ENCODE results near the gene MCC.

DNA sequence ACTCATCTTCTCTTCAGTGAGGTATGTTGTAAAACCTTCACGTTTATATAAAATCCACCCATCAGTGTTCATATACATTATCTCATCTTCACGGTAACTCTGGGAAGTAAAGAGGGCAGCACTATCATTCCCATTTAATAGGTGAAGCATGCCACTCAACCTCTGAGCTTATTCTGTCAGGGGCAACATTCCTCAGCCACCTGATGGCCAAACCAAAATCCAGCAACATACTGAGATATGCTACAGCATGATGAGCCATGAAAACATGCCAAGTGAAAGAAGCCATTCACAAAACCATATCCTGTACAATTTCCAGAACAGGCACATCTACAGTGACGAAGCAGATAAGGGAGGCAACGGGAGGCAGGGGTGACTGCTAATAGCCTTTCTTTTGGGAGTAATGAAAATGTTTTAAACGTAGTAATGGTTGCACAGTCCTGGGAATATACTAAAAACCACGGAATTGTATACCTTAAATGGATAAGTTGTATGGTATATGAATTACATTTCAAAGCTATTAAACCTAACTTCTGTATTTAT lies 220.8 kb downstream of the MCC start:
- no peak for TF ChIP-seq POLR2A (IDR thresholded peaks at IDR 0.05; ENCODE audit: low read length)
- no peak for TF ChIP-seq GATA1 (IDR thresholded peaks at IDR 0.05; ENCODE audit: low read depth, low read length)

Measured in erythroblast (primary cell).